NK-92 (cell line): ENCODE results near the gene PPL.
"Not testable (repeated sequence)": the region's sequence is repeated elsewhere in the genome, so short reads cannot be mapped to it uniquely, and the experiment has no call there.

Experiments used
- DNase-seq: peaks from one replicate; lab custom pipeline; 2025; ENCODE audit not compliant: unreplicated experiment; lab: John Stamatoyannopoulos, UW

Gene PPL

DNA sequence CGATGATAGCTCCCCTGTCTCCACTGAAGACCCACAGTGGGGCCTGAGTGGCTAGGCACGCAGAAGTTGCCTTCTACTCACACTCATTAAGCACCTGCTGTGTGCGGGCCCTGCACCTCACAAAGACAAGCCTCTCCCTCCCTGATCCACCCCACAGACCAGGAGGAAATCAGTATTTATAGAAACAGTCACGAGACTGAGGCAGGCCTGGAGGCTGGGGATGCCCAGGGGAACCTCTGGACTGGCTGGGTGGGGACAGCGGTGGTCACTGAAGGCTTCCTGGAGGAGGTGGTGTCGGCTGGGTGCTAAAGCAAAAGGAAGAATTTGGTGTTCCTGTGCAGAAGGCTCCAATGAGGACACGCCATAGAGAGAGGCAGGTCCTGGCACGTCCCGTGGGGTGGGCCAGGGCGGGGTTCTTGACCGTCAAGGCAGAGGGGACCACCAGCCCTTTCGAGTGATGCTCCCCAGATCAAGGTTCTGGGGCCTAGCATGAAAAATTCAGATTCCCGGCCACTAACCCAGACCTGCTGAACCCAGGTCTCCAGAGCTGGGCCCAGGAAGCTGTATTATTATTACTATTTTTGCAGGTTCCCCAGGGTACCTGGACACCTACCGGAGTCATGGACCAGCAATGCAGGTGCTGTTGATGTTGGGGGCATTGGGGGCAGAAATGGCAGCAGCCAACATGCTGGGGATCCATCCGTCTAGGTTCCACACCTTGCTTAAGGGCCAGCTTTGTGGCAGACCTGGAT is 23.0 kb downstream of the PPL start:
- no peak for DNase-seq

DNA sequence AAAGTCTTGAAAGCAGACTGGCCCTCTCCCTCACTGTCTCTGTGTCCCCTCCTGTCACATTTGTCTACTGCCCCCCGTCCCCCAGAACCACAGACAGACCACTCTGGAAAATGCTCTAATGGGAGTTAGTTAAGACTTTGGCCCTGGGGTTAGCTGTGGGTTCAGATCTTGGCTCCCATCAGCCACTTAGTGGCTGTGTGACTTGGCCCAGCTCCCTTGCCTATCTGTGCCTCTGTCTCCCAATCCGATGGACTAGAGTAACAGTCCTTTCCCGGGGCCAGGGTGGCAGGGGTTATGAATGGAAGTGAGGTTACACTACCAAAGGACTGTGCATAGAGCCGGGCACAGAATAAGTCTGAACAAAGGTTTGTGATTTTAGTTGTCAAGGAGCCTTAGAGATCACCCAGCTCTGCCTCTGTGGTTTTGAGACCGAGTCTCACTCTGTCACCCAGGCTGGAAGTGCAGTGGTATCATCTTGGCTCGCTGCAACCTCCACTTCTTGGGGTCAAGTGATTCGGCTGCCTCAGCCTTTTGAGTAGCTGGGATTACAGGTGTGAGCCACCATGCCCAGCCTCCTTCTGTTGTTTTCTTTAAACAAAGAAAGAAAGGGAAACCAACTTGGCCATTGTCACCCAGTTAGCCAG is 23.7 kb downstream of the PPL start:
- no peak for DNase-seq

DNA sequence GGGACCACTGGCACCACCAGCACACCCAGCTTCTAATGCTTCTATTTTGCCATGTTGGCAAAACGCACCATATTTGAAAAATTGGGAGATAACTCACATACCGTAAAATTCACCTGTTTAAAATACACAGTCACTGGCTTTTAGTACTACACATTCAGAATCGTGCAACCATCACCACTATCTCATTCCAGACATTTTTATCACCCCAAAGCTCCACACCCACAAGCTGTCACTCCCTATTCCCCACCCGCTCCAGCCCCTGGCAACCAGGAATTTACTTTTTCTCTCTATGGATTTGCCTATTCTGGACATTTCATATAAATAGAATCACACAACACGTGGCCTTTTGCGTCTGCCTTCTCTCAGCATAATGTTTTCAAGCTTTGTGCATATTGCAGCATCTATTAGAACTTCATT is 25.0 kb downstream of the PPL start:
- no peak for DNase-seq

DNA sequence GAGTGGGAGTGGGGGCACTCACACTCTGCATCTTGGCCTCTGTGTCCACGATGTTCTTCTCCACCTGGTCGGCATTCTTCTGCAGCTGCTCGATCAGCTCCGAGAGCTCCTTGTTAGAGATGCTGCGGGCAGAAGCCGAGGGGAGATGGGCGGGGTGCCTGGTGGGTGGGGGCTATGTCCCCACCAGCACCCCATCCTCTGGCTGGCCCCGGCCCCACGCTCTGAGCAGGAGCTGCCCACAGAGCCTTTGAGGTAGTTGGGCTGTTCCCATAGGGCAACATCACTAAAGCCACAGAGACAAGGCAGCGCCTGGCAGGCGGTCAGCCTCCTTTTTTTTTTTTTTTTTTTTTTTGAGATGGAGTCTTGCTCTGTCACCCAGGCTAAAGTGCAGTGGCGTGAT is 26.1 kb downstream of the PPL start:
- DNase-seq, result no peak

DNA sequence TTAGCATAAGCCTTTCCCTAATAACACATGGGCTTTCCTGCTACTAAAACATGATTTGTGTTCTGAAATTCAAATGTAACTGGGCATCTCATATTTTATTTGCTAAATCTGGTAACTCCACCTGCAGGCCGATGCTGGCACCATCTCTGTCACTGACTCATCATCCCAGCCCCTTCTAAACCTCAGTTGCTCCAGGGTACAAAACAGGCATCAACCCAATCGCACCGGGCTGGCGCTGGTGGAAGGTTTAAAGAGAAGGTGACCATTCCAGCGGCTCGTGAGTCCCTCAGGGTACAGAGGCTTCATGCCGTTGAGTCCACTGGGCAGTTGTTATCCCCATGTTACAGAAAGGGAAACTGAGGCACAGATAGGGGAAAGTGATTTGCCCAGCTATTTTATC is 27.1 kb downstream of the PPL start:
- no peak for DNase-seq

DNA sequence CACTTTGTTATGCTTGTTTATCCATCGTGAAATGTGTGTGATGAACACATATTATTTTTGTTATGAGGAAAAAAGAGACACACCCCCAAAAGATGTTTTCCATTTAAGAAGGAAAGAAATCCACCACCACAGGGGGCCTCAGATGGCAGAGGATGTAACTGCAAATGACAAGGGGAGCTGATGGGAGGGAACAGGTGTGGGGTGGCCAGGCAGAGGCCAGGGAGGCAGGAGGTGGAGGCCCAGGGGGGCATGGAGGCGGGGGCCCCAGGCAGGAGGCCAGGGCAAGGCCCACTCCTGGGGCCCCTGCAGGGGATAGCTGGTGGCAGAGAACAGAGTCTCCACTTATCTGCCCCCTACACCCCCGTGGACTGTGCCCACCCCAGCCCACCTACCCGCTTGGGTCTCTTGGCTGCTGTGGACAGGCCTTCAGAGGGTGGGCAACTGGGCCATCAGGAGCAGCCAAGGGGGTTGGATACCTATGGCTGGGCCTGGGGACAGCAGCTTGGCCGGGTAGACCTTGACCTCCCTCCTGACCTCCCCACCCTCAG is 28.0 kb downstream of the PPL start:
- no peak for DNase-seq

DNA sequence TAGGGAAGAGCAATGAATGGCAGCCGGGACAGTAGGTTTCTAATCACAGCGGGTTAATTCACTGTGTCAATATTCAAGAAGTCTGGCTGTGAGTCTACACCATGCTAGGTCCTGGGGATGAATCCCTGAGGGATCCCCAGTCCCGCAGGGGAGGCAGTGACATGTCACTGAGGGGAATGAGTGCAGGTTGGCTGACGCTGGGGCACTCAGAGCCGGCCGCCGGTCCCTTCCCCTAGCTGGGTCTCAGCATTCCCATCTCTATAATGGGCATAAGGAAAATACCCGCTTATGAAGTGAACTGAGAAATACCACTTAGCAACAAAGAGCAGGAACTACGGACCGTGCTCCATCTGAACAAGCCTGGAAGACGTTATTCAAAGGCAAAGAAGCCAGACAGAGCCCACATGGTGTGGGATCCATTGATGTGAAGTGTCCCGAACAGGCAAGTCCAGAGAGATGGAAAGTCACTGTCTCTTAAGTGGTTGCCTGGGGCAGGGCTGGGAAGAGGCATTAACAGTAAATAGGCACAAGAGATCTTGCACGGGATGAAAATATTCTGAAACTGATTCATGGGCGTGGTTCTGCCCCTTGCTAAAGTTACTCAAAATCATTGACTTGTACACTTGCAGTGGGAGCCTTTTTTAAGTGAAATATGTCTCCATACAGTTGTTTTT is 31.9 kb downstream of the PPL start:
- DNase-seq, result no peak

DNA sequence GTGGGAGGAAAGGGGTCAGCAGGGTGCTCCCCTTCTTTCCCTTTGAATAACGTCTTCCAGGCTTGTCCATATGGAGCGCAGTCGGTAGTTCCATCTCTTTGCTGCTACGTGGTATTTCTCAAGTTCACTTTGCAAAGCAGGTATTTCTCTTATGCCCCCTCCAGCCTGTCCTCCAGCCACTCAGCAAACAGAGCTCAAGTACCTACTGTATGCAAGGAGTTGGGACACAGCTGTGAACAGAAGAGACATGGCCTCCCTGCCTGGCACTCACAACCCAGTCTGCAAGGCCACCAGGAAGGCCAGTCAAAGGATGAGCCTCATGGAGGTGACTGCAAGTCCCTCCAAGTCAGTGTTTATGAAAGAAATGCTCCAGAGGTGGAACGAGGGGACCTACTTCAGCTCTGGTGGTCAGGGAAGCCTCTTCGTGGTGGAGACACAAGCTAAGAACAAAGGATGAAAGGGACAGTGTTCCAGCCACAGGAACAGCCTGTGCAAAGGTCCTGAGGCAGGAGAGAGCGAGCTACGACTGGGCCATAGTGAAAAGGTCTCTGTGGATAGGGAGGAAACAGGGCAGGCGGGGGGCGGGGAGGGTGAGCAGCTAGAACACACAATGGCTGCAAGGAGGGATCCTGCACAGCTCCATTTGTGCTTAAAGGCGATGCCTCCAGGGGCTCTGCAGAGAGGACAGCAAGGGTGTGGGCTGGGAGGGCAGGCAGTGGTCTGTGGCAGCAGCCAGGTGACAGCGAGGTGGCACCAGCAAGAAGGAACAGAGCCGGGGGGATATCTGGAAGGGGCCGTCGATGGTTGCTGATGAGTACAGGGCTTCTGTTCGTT is 32.6 kb downstream of the PPL start:
- no peak for DNase-seq

DNA sequence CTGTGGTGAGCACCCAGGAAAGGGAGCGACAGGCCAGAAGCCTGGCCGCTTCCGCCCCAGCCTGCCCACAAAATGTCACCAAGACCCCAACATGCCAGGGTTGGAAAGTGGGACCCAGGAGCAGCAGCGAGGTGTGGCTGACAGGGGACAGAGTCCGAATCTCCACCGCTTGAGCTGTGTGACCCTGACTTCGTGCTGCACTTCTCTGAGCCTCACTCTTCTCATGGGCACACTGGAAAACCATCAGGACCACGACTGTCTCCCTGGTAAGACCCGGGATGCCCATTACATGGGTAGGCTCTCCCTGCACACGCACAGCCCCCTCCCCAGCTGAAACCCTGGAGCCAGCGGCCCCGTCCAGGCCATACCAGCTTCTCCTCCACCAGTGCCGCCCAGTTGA is 34.9 kb downstream of the PPL start:
- no peak for DNase-seq

DNA sequence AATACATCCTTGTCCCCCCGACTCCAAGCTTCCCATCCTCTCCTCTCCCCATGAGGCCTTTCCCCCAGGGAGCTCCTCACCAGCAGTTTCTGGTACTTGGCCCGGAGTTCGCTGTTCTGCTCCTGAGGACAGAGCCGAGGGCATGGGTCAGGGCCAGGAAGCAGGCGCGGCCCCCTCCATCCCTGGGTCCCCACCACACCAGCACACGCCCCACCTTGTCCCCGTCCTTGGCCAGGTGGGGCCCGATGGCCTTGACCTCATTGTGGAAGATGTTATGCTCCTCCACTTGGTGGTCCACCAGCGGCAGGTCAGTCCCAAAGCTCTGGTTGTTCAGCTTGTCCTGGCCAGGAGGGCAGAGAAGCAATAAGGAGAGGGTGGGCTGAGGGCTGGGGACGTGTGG is 36.2 kb downstream of the PPL start:
- no peak for DNase-seq

DNA sequence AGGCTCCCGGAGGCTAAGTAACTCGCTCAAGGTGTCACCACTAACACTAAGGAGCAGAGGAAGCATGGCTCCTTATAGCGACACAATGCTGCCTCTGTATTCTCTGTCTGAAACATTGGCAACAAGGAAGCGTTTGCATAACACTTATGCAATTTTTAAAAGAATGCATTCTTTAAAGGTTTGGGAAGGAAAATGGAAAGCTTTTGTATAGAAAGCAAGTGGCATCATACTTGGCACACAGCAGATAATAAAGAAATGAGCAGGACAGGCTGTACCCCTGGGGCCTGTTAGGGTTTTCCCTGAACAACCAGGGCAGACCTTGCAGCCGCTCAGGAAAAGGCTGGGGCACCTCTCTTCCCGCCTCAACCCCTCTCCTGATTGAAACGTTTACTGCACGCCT is 36.9 kb downstream of the PPL start:
- no peak for DNase-seq

DNA sequence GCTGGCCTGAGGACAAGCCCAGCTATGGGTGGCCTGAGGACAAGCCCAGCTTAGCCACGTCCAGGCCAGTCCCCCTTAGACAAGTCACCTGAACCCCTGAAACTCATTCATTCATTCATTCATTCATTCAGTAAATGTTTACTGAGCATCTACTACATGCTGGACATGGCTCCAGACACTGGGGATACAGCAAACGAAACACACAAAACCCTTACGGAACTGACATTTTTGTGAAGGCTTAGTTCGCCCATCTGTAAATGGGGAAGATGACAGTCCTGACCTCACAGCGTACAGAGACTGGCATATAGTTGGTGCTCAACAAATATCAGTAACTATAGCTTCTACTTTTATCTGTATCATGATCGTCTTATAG is 37.5 kb downstream of the PPL start:
- no peak for DNase-seq

DNA sequence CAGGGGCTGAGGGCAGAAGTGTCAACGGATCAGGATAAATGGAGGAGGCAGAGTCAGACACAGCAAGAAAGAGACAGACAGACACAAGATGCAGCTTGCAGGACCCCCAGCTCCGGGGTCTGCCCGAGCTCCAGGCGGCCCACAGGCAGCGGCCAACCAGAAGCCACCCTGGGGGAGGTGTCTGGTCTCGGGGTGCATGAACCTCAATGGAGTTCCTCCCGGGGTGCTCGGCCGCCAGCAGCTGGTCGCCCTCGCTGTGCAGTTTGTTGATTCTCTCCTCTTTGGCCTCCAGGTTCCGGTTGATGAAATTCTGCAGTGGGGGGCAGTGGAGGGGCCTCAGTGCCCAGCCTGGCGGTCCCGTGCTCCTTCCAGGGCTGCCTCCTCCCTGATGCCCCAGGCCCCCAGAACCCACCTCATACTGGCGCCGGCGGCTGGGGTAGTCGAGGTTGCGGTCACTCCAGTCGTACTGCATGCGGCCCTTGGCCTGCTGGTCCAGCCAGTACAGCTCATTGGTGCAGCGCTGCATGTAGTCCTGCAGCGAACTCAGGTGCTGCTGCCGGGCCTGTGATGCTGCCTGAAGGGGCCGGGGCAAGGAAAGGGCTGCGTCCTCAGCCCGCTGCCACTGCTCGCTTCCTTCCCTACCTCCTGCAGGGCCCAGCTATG is 38.0 kb downstream of the PPL start:
- no peak for DNase-seq

DNA sequence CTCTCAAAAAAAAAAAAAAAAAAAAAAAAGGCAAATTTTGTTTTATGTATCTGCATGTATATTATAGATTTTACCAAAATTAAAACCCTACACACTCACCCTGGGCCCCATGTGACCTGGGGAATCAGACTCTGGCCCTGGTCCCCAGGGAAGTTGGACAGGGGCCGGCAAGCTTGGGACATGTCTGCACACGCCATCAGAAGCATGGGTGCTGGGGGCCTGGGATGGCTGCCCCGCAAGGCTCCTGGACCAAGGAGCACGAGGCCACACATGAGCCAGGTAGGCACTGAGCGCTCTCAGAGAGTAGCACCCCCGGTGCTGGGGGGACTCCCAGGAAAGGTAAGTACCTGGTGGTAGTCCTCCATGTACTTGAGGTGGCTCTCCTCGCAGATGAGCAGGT is 39.6 kb downstream of the PPL start:
- no peak for DNase-seq

DNA sequence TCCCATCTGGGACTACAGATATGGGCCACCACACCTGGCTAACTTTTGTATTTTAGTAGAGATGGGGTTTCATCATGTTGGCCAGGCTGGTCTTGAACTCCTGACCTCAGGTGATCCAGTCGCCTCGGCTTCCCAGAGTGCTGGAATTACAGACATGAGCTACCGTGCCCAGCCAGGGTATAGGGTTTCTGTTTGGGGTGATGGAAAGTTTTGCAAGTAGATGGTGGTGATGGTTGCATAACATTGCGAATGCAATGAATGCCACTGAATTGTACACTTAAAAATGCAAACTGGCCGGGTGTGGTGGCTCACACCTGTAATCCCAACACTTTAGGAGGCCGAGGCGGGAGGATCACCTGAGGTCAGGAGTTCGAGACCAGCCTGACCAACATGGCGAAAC is 40.2 kb downstream of the PPL start:
- DNase-seq, result not testable (repeated sequence)

DNA sequence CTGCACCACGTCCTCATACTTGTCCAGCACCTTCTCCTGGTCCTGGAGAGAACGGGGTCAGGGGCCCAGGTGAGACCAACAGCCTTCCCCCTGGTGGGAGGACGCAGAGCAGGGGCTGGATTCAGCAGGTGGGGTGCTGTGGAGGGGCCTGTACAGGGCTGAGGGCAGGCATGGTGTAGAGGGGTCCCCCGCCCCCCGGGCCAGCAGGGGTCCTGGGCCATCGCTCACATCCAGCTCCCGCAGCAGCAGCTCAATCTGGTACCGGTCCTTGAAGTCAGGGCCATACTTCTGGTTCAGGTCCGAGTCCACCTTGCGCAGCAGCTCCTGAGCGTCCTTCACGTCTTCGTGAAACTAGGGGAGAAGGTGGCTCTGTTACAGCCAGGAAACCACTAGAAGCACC is 41.6 kb downstream of the PPL start:
- DNase-seq, result no peak

DNA sequence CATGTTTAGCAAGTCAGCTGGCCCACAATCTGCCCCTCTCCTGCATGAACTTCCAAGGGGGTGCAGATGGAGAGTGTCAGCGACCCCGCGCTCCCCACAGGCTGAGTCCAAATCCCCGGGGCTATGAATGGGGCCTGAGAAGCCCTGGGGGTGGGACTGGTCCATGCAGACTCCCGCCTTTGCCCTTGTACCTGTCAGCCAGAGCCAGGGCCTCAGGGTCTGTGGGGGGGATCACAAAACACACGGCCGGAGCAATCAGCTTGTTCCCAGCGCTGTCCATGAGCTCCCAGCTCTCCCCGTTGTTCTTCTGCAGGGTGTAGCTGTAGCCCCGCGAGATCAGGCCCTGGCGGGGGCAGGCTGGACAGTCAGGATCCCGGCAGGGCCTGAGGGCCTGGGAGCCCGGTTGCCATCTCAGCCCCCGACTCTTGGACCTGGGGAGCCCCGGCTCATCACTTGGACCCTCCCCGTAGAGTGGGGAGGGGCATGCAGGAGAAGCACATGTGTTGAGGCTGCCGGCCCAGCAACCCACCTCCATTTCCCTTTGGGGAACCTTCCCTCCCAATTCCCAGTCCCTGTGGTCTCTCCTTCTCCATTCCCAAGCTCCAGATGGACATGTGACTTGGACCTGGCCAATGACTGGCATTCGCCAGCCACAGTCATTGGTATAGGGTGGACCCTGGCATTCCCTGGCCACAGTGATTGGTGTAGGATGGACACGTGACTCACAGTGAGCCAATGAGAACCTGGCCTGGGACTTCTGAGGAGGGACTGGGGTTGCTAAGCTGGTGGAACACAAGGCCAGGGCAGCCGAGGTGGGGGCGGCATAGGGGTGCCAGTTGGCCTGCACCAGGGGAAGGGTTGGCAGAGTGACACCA is 42.4 kb downstream of the PPL start:
- no peak for DNase-seq

DNA sequence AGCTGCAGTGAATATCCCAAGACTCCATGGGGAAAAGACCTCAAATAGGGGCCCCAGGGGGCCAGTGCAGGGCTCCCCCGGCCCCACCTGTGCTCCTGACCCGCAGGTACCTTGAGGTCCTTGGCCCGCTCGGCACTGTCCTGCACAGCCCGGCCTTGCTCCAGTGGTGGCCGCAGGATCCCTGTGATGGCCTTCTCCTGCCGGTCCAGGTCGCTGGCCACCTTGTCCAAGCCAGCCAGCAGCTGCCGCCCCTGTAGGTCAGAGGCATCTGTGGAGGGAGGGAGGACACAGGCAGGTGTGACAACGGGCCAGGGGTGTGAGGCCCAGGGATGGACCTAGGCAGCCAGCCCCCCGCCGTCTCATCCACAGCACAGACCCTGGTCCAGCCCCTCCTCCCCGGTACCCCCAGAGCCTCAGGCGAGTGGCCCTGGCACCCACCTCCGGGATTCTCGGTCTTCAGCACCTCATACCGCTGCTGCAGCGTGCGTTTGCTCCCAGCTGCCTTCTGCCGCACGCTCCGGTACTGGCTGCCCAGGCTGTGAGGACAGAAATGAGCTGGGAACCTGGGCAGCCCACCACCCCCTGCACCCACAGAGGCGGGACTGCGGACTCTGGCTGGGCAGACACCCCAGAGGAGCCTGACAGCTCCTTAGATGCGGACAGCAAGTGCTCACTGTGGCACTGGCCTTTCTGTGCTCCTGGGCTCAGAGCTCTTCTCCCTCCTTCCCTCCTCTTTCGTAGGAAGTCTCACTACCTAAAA is 43.7 kb downstream of the PPL start:
- no peak for DNase-seq
